ENCODE results near the gene KCTD16. TPM values are rescaled to one million over a fixed set of nuclear protein-coding genes. Genes with fewer than 3 reads are reported as not detected.

The KCTD16 gene
- total and polyA plus RNA-seq, 11 donors: 0.02 to 0.32 (median 0.12) TPM; not detected in 3

DNA sequence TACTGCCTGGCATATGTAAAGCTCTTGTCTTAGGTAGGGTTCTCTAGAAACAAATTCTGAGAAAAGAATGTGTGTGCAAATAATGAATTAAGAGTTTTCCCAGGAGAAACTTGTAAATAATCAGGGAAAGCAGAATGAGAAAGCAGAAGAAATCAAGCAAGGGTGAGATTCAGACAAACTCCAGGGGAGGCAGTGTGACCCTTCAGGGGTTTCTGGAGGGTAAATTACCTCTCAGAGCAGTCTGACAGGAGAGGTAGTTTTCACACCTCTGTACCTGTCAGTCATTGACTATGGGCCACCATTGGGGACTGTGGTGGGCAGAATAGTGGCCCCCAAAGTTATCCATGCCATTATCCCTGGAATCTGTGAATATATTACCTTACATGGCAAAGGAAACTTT is 124.6 kb downstream of the KCTD16 start:
- Histone ChIP-seq H3K27me3 (no peaks in the 10 kb centered on the region), H3K27ac (no peak overlapping the region), H3K4me1 (no peaks in the 10 kb centered on the region), H3K36me3 (no peaks in the 10 kb centered on the region), H3K9me3 (no peaks in the 10 kb centered on the region), H3K4me3 (no peak overlapping the region)
- DNase-seq (no peak), ATAC-seq (no peak)
- TF ChIP-seq, protein P1, sequence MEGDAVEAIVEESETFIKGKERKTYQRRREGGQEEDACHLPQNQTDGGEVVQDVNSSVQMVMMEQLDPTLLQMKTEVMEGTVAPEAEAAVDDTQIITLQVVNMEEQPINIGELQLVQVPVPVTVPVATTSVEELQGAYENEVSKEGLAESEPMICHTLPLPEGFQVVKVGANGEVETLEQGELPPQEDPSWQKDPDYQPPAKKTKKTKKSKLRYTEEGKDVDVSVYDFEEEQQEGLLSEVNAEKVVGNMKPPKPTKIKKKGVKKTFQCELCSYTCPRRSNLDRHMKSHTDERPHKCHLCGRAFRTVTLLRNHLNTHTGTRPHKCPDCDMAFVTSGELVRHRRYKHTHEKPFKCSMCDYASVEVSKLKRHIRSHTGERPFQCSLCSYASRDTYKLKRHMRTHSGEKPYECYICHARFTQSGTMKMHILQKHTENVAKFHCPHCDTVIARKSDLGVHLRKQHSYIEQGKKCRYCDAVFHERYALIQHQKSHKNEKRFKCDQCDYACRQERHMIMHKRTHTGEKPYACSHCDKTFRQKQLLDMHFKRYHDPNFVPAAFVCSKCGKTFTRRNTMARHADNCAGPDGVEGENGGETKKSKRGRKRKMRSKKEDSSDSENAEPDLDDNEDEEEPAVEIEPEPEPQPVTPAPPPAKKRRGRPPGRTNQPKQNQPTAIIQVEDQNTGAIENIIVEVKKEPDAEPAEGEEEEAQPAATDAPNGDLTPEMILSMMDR (IDR thresholded peaks at IDR 0.05): no peak
- no peak for TF ChIP-seq POLR2A (IDR thresholded peaks at IDR 0.05)
- intact Hi-C loops (cut with DNase I): loop anchor here in 1 of 10 donors (5.0 kb wide), 1 partner anchor 1517 kb away; no protein-coding TSS in a partner anchor

DNA sequence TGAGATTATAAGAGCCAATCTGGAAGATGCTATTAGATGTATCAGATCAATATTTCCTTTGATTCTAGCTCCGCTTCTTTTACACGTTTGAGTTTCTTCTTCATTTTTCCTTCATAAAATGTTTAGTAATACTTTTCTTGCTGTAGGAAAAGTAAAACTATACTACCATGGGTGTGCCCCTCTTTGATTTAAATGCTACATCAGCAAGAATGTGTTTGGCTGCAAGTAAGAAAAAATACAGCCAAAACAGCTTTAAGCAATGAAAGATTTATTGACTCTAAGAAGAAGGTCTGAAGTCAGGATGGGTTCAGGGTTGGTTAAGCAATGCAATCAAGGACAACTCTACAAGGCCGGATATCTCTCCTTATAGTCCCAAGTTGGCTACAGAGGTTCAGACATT is 126.4 kb downstream of the KCTD16 start:
- Histone ChIP-seq H3K36me3 (no peaks in the 10 kb centered on the region), H3K4me1 (no peaks in the 10 kb centered on the region), H3K27me3 (no peaks in the 10 kb centered on the region), H3K9me3 (no peaks in the 10 kb centered on the region), H3K4me3 (no peak overlapping the region), H3K27ac (no peak overlapping the region)
- ATAC-seq: no peak
- no peak for DNase-seq
- intact Hi-C loops (cut with DNase I): loop anchor here in 1 of 10 donors (5.0 kb wide), 1 partner anchor 1515 kb away; no protein-coding TSS in a partner anchor
- 90 to 95% (median 93%) methylated on average over 3 of the region's 3 CpGs for WGBS, 4 donors
- TF ChIP-seq, protein P1 (IDR thresholded peaks at IDR 0.05): no peak
- TF ChIP-seq POLR2A (IDR thresholded peaks at IDR 0.05): no peak

DNA sequence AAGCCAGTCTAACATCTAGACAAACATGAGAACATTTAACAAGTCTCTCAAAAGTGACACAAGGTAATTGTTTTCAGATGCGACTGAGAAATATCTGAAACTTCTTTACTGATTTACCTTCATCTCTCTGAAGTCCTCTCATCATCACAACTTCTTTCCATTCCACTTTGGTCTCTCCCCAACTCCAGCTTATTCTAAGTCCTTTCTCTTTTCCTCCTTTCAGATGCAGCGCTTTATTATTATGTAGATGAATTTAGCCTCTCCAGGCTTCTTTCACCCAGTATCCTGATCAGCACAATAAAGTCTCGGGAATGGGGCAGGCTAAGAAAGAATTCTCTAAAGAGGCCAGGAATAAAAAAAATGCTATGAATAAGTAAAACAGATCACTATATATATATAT is 128.0 kb downstream of the KCTD16 start:
- no peak for ATAC-seq
- Histone ChIP-seq H3K4me1 (no peaks in the 10 kb centered on the region), H3K9me3 (no peaks in the 10 kb centered on the region), H3K27ac (no peak overlapping the region), H3K27me3 (no peaks in the 10 kb centered on the region), H3K36me3 (no peaks in the 10 kb centered on the region), H3K4me3 (no peak overlapping the region)
- intact Hi-C loops (cut with DNase I): loop anchor here in 1 of 10 donors (5.0 kb wide), 1 partner anchor 1514 kb away; no protein-coding TSS in a partner anchor
- DNase-seq: no peak
- WGBS, 4 donors: 74 to 83% (median 82%) methylated on average over 3 of the region's 3 CpGs
- TF ChIP-seq, protein P1 (IDR thresholded peaks at IDR 0.05): no peak

DNA sequence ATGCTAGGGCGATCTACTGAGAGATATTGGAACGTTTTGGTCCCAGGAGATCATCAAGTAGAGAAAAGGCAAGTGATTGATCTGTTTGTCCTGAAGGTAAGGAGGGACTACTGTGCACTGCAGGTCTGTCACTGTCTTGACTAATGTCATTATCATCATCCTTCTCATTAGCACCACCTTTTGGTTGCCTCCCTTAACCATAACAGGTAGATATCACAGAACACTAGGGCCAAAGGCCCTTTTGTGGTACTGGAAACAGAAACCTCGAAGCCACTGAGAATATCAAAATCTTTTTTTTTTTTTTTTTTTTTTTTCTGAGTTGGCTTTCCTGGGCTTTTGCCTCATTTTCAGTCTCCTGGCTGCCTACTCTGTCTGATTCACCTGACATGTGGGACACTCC is 134.0 kb downstream of the KCTD16 start:
- intact Hi-C loops (cut with DNase I): no loop called here
- ATAC-seq: no peak
- TF ChIP-seq POLR2A (IDR thresholded peaks at IDR 0.05): no peak
- TF ChIP-seq, protein P1 (IDR thresholded peaks at IDR 0.05): no peak
- WGBS, 4 donors: 69 to 84% (median 75%) methylated on average over 3 of the region's 3 CpGs
- H3K4me3 ChIP-seq: no peak overlapping the region
- H3K9me3 ChIP-seq: no peaks in the 10 kb centered on the region
- H3K4me1 ChIP-seq: peaks cover 0 to 7% (median 0%) of the 10 kb centered on the region in 12 donors
- H3K36me3 ChIP-seq: no peaks in the 10 kb centered on the region
- no peak for DNase-seq
- H3K27ac ChIP-seq: no peak overlapping the region
- H3K27me3 ChIP-seq: no peaks in the 10 kb centered on the region

Data from heart left ventricle (tissue), 16 donors.